HG02588 (cell line): ENCODE data around the gene NTN5.

ENCODE experiments used
- ATAC-seq: cut with Tn5 transposase; IDR thresholded peaks from one replicate; pipeline ENCODE4 v1.9.1; 2021; ENCODE audit warnings: mild to moderate bottlenecking, moderate library complexity; ENCODE audit not compliant: unreplicated experiment

The NTN5 gene

DNA sequence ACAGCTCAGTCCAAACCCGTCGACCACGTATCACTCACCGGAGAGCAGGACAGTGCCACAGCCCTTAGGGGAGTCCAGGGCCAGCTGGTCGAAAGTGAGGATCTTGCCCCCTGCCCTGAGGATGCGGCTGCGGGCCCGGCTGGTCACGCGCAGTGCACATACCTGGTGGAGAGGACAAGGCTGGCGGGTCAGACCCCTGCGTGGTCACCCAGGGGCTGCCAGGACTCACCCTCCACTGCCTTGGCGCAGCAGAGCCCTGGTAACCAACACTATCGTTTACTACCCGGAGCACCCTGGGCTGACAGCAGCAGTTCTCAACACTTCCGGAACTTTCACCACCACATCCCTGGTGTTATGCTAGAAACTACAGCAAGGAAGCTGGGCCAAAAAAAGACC lies 56.8 kb downstream of the NTN5 start:
- no peak for ATAC-seq

DNA sequence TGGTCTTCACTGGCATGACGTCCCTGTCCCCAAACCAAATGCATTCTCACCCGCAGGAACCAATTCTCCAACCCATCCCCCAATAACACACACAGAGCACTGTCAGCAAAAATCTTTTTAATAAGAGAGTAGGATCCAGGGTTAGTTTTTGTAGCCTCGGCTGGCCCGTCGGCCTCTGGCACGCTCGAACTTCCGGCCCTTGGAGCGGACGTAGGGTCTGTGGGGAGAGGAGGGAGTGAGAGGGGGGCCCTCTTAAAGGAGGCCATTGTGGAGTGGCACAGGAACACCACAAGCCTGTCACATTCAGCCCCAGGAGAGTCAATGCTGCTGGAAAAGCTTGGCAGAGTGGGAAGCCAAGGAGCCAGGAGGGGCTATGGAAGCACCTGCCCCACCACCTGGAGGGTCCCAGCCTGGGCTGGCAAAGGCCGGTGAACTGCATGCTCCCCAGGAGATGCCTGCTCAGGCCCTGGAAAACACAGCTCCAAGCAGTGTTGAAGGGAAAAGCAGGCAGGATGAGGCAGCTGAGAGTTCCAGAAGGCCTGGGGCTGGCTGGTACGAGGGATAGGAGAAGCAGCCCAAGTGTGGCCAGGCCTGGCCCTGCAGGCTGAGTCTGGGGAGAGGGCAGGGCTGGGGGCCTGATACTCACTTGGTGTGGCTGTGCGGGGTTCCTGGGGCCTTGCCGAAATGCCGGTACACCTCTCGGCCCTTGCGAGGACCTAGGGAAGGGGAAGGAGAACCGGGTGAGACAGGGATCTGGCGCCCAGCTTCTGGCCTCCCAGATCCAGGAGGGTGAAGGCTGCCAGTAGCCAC lies 57.4 kb downstream of the NTN5 start:
- no peak for ATAC-seq

GRCh38 chr19:48614436-48615230 lies 58.2 kb downstream of the NTN5 start, which contains the start of gene FAM83E:
Gene FAM83E, minus strand, starts transcription at chr19:48615076. Its CDS starts 1,704 bp downstream, at chr19:48613372.
- no peak for ATAC-seq

- ATAC-seq: no peak
Observed at GRCh38 chr19:48613852-48614435, 58.9 kb downstream of the NTN5 start.

DNA sequence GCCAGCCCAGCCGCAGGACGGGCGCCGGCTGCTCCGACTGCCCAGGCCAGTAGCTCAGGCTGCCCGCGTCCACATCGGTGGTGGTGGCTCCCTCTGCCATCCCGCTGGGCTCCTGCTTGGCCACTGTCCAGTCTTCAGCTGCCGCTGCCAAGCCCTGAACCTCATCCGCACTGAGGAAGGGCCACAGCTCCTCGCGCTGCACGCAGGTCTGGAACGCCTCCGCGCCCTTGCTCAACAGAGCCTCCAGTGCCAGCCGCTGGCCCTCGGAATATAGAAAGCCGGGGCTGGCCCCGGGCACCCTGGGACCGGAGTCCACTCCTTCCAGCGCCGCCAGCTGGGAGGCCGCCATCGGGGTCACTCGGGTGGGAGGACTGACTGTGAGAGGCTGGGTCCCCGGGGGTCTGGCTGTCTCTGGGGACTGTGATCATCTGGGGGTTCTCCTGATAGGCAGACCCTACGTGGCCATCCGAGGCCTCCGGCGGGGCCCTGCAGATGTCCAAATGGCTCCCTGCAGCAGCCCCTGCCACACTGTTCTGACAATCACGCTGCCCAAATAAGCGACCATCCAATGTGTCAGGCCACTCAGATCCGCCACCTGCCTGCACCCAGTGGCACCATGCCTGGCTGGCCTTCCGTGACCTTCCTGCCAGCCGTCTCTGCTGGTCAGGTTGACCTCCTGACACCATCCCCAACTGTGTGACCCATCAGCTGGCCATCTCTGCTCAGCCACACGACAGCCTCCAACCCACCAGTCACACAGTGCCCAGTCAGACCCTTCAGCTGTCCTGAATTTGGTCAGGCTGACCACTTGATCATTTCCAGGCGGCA lies 59.6 kb downstream of the NTN5 start:
- no peak for ATAC-seq

DNA sequence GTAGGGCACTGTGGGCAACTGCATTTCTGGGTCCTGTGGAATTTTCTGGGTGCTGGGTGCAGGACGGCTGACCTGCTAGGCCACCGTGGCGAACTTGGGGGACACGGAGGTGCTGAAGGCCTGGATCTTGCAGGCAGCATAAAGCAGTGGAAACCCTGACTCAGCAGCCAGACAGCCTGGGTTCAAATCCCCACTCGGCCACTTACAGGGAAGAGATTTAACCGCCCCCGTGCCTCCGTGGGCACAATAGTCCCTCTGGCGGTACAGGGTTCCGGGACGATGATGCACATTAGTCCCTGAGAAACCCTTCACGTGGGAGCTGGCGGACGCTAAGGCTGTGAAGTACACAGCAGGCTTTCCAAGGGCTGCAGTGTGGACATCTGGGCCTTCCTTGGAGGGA lies 60.9 kb downstream of the NTN5 start:
- no peak for ATAC-seq
